ENCODE measurements around the gene IVD.

IVD gene

DNA sequence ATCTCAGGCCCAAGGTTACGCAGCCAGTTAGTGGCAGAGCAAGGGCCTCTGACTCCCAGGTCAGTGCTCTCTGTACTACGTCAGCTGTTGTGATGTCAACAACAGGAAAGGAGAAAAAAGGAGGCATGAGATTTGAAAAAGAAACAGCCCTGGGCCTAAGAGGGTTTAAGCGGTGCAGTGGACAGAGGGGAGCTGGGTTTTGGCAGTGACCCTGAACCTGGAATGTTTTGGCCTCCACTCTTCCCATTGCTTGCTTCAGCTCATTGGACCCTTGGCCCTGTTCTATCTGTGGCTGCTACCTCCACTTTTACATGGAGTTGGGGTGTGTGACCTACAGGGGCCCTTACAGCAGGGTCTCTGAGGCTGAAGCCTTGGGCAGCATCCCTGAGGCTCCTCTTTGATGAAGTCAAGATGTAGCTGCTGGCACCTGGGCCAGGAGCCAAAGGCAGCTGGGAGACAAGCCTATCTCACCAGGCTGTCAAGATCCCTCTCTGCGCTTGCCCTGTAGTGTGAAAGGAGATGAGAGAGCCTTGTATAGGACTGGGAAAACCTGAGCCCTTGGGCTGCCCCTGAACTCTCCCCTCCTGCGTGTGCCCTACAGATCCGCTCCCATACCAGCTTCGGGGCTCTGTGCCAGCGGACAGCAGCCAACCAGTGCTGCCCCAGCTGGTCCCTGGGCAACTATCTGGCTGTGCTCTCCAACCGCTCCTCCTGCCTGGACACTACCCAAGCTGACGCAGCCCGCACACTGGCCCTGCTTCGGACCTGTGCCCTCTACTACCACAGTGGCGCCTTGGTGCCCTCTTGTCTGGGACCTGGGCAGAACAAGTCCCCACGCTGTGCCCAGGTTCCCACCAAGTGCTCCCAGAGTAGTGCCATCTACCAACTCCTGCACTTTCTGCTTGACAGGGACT lies 38.9 kb upstream of the IVD start:
- peak overlapping the region; percentile 2; the same call in 1 of the 2 replicates for H3K27ac ChIP-seq
- ChIA-PET CTCF (interaction anchor here (0.6 to 5.9 kb wide), 13 partner anchors 9 to 94 kb away, joined by 3 to 112 read pairs (median 5); partner anchors contain the start of genes CCDC9B, DISP2 and KNSTRN), POLR2A (ENCODE audit: low non-redundant PET) (no interaction called here)
- TF ChIP-seq, protein P1, sequence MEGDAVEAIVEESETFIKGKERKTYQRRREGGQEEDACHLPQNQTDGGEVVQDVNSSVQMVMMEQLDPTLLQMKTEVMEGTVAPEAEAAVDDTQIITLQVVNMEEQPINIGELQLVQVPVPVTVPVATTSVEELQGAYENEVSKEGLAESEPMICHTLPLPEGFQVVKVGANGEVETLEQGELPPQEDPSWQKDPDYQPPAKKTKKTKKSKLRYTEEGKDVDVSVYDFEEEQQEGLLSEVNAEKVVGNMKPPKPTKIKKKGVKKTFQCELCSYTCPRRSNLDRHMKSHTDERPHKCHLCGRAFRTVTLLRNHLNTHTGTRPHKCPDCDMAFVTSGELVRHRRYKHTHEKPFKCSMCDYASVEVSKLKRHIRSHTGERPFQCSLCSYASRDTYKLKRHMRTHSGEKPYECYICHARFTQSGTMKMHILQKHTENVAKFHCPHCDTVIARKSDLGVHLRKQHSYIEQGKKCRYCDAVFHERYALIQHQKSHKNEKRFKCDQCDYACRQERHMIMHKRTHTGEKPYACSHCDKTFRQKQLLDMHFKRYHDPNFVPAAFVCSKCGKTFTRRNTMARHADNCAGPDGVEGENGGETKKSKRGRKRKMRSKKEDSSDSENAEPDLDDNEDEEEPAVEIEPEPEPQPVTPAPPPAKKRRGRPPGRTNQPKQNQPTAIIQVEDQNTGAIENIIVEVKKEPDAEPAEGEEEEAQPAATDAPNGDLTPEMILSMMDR (conservative IDR thresholded peaks at IDR 0.05; ENCODE audit: low read depth), result no peak
- DNase-seq (ENCODE audit: low spot score), result no peak

DNA sequence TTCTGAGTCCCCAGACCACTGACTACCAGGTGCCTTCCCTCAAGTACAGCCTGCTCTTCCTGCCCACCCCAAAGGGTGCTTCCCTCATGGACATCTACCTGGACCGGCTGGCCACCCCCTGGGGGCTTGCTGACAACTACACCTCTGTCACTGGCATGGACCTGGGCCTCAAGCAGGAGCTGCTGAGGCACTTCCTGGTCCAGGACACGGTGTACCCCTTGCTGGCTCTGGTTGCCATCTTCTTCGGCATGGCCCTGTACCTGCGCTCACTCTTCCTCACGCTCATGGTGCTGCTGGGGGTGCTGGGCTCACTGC lies 38.3 kb upstream of the IVD start:
- TF ChIP-seq, protein P1 (conservative IDR thresholded peaks at IDR 0.05; ENCODE audit: low read depth), result no peak
- ChIA-PET POLR2A (ENCODE audit: low non-redundant PET) (no interaction called here), CTCF (interaction anchor here (0.6 to 5.9 kb wide), 26 partner anchors 10 to 156 kb away, joined by 3 to 112 read pairs (median 4); partner anchors contain the start of genes CCDC9B, DISP2 and KNSTRN)
- peak overlapping the region; percentile 40 for H3K27ac ChIP-seq
- no peak for DNase-seq (ENCODE audit: low spot score)

DNA sequence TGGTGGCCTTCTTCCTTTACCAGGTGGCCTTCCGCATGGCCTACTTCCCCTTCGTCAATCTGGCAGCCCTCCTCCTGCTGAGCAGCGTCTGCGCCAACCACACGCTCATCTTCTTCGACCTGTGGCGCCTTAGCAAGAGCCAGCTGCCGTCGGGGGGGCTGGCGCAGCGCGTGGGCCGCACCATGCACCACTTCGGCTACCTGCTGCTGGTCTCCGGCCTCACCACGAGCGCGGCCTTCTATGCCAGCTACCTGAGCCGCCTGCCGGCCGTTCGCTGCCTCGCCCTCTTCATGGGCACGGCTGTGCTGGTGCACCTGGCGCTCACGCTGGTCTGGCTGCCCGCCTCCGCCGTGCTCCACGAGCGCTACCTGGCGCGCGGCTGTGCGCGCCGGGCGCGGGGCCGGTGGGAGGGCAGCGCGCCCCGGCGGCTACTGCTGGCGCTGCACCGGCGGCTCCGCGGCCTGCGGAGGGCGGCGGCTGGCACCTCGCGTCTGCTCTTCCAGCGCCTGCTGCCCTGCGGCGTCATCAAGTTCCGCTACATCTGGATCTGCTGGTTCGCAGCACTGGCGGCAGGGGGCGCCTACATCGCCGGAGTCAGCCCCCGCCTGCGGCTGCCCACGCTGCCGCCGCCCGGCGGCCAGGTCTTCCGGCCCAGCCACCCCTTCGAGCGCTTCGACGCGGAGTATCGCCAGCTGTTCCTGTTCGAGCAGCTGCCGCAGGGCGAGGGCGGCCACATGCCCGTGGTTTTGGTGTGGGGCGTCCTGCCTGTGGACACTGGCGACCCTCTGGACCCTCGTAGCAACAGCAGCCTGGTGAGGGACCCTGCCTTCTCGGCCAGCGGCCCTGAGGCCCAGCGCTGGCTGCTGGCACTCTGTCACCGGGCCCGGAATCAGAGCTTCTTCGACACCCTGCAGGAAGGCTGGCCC lies 37.6 kb upstream of the IVD start:
- POLR2A ChIA-PET (ENCODE audit: low non-redundant PET), result no interaction called here
- DNase-seq (ENCODE audit: low spot score), result peak; percentile 80

DNA sequence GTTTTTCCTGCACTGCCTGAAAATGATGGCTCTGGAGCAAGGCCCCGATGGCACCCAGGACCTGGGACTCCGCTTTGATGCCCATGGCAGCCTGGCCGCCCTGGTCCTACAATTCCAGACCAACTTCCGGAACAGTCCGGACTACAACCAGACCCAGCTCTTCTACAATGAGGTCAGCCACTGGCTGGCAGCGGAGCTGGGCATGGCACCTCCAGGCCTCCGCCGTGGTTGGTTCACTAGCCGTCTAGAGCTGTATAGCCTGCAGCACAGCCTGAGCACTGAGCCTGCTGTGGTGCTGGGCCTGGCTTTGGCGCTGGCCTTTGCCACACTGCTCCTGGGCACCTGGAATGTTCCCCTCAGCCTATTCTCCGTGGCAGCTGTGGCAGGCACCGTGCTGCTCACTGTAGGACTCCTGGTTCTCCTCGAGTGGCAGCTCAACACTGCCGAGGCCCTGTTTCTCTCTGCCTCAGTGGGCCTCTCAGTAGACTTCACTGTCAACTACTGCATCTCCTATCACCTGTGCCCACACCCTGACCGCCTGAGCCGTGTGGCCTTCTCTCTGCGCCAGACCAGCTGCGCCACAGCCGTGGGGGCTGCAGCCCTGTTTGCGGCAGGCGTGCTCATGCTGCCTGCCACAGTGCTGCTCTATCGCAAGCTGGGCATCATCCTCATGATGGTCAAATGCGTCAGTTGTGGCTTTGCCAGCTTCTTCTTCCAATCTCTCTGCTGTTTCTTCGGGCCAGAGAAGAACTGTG lies 36.7 kb upstream of the IVD start:
- ChIA-PET POLR2A (ENCODE audit: low non-redundant PET) (interaction anchor here (1.0 kb wide), 1 partner anchor 40 kb away, joined by 3 read pairs; no protein-coding TSS in a partner anchor), CTCF (interaction anchor here (0.5 to 5.9 kb wide), 18 partner anchors 8 to 298 kb away, joined by 3 to 112 read pairs (median 4); partner anchors contain the start of genes CCDC9B and PHGR1)
- DNase-seq (ENCODE audit: low spot score), result no peak
- TF ChIP-seq, protein P1 (conservative IDR thresholded peaks at IDR 0.05; ENCODE audit: low read depth), result no peak
- H3K27ac ChIP-seq, result peak overlapping the region; percentile 40

More for the DNA sequence above, 37.6 kb upstream of the IVD start:
- TF ChIP-seq, protein P1 (conservative IDR thresholded peaks at IDR 0.05; ENCODE audit: low read depth), result peak; percentile 100
- peak overlapping the region; percentile 40 for H3K27ac ChIP-seq
- CTCF ChIA-PET, result interaction anchor here (0.5 to 5.9 kb wide), 35 partner anchors 10 to 299 kb away, joined by 3 to 112 read pairs (median 4); partner anchors contain the start of genes CCDC9B, DISP2, KNSTRN and PHGR1

DNA sequence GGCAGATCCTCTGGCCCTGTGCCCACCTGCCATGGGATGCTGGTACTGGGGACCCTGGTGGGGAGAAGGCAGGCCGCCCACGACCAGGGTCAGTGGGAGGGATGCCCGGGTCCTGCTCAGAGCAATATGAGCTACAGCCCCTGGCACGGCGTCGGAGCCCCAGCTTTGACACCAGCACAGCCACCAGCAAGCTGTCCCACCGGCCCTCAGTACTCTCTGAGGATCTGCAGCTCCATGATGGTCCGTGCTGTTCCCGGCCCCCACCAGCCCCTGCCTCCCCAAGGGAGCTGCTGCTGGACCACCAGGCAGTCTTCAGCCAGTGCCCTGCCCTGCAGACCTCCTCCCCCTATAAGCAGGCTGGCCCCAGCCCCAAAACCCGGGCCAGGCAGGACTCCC lies 36.1 kb upstream of the IVD start:
- TF ChIP-seq, protein P1 (conservative IDR thresholded peaks at IDR 0.05; ENCODE audit: low read depth), result no peak
- ChIA-PET POLR2A (ENCODE audit: low non-redundant PET) (interaction anchor here (1.0 kb wide), 1 partner anchor 41 kb away, joined by 3 read pairs; no protein-coding TSS in a partner anchor), CTCF (interaction anchor here (0.6 to 5.9 kb wide), 5 partner anchors 28 to 80 kb away, joined by 3 to 112 read pairs (median 16); partner anchors contain the start of gene CCDC9B)
- H3K27ac ChIP-seq, result no peak overlapping the region; the same call in 1 of the 2 replicates
- DNase-seq (ENCODE audit: low spot score), result no peak
